ENCODE results near the gene PCSK4.
"Not testable (repeated sequence)": the region's sequence is repeated elsewhere in the genome, so short reads cannot be mapped to it uniquely, and the experiment has no call there.

- TF ChIP-seq CTCF (conservative IDR thresholded peaks at IDR 0.05; ENCODE audit: low read depth, low read length); EZH2phosphoT487 (IDR thresholded peaks at IDR 0.05; ENCODE audit: borderline replicate concordance, low read length); EZH2 (IDR thresholded peaks at IDR 0.05; ENCODE audit: low read length, unreplicated experiment): not testable (repeated sequence)
Measured at GRCh38 chr19:1539749-1540148, 49.6 kb upstream of the PCSK4 start.
